Measurements from ENCODE around the gene DENND1B.

The DENND1B gene

DNA sequence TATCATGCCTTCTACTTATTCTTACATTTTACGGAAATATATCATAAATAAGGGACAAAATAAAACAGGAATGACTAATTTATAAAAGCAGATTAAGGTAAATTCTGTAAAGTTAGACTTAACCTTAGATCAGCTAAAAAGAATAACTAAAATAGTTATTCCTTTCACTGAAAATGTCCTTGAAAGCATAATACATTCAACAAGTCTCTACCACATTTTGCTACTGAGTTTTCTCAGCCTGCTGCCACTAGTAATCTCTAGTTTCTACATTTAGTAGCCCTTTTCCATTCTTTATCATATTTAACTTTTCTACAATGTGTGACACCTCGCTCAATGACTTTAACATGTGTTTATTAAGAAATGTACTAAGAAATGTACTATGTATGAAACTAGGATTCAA is 89.0 kb downstream of the DENND1B start:
- Mint-ChIP-seq H3K9me3 (peaks cover 5% of the 10 kb centered on the region), H3K4me1 (peaks cover 34% of the 10 kb centered on the region)

DNA sequence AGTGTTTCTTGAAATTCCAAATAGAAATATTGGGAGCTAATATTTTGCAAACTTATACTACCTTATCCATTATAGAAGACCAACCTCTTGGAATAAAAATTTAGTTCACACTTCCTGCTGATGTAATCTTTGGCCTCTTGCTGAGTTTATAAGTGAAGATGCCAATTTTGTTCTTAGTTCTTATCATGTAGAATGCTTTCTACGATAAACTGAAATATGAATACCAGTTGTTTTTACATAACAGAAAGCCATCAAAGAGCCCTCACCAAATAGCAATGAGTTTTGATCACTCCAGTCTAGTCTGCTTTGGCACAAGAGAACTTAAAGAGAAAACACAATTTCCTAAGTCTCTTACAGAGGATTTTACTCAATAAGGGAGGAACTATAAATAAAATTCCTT is 89.5 kb downstream of the DENND1B start:
- Mint-ChIP-seq H3K4me3 (no peak overlapping the region), H3K27ac (no peak overlapping the region), H3K27me3 (no peaks in the 10 kb centered on the region), H3K36me3 (peaks cover 13% of the 10 kb centered on the region), H3K4me1 (peaks cover 37% of the 10 kb centered on the region), H3K9me3 (peaks cover 5% of the 10 kb centered on the region)

More for the DNA sequence above, 89.0 kb downstream of the DENND1B start:
- Mint-ChIP-seq H3K27ac (no peak overlapping the region), H3K36me3 (peaks cover 13% of the 10 kb centered on the region), H3K4me3 (no peak overlapping the region), H3K27me3 (no peaks in the 10 kb centered on the region)

DNA sequence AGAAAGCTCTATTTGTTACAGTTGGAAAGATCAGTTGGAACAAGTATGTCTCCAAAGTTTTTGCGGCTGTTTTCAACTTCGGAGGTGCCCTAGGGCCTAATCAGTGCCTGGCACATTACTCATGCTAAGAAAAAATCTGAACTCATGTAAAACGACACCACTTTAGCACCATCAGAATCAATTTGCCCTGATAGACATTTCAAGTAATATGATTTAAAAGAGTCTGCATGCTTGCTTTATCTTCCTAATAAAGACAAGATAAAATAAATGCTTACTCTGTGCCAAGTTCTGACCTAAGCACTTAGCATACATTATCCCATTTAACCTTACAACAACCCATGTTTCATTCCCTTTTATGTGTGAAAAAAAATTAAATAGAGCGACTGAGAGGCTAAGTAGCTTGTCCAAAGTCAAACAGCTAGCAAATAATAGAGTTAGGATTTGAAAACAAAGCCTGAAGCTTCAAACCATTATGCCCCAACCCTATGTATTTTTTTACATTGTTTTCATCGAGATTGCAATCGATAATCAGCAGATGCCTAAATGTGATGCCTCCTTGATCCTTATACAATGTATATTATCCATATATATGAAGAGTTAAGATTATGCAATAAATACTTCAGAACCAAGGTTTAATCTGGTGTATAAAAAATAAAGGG is 91.3 kb downstream of the DENND1B start:
- Mint-ChIP-seq H3K4me3 (no peak overlapping the region), H3K36me3 (peaks cover 13% of the 10 kb centered on the region), H3K9me3 (peaks cover 3% of the 10 kb centered on the region), H3K4me1 (peaks cover 37% of the 10 kb centered on the region), H3K27me3 (no peaks in the 10 kb centered on the region), H3K27ac (no peak overlapping the region)

DNA sequence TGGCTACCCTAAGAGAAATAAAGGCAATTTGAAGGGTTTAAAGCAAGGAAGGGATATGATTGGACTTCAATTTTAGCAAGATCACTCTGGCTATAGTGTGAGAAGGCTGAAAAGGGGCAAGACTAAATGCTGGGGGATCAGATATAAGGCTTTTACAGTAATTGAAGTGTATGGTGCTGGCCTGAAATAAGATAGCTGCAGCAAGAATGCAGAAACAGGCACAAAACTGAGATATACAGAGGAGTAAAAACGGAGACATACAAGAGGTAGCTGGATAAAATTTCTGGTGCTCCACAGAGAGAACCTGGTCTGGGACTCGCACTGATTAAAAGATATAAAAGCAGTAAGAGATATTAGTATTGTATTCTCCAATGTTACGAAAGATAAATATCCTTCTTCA is 92.0 kb downstream of the DENND1B start:
- Mint-ChIP-seq H3K4me1 (peaks cover 37% of the 10 kb centered on the region), H3K36me3 (peaks cover 5% of the 10 kb centered on the region), H3K4me3 (no peak overlapping the region), H3K27ac (no peak overlapping the region), H3K27me3 (no peaks in the 10 kb centered on the region), H3K9me3 (no peaks in the 10 kb centered on the region)

DNA sequence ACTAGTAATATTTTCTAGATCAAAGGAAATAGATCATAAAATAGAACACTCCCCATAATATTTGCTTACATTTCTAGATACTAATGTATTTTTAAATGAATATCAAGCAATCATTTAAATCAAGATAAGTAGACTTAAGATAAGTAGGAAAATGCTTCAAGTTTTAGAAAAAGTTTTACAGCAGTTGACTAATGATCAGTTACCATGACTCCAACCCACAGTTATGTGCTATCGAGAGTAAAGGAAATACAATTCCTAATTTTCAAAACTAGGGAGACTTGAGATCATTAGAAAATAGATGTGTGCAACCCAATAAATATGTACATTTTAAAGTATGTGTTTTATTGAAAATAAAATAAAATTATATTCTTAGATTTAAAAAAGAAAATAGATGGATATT is 95.0 kb downstream of the DENND1B start:
- H3K36me3 Mint-ChIP-seq: no peaks in the 10 kb centered on the region
- H3K4me3 Mint-ChIP-seq: no peak overlapping the region
- no peaks in the 10 kb centered on the region for H3K27me3 Mint-ChIP-seq
- no peaks in the 10 kb centered on the region for H3K9me3 Mint-ChIP-seq
- no peak overlapping the region for H3K27ac Mint-ChIP-seq
- H3K4me1 Mint-ChIP-seq: peaks cover 46% of the 10 kb centered on the region

DNA sequence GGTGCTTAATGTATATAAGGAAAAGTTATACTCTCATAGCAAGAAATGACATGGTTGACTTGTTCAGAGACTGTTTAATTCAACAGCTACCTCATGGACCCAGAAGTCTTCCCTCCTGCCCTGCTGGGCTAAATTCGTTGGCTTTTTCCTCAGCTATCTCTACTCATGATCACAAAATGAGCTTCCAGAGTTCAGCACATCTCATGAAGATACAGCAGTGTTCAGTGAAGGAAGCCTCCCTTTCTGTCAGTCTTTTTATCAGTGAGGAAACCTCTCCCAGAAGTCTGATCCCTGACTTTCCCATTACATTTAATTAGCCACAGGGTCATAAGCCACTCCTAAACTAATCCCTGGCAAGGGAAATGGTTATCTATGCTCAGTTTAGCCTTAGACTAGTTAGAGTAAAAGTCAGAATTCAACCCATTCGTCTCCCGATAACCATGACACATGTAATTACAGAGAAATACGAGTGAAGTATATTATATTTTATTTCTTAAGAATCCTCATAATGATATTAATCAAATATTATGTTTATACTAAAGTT is 97.5 kb downstream of the DENND1B start:
- Mint-ChIP-seq H3K4me1 (peaks cover 36% of the 10 kb centered on the region), H3K4me3 (no peak overlapping the region), H3K36me3 (no peaks in the 10 kb centered on the region), H3K9me3 (no peaks in the 10 kb centered on the region), H3K27ac (no peak overlapping the region), H3K27me3 (no peaks in the 10 kb centered on the region)

DNA sequence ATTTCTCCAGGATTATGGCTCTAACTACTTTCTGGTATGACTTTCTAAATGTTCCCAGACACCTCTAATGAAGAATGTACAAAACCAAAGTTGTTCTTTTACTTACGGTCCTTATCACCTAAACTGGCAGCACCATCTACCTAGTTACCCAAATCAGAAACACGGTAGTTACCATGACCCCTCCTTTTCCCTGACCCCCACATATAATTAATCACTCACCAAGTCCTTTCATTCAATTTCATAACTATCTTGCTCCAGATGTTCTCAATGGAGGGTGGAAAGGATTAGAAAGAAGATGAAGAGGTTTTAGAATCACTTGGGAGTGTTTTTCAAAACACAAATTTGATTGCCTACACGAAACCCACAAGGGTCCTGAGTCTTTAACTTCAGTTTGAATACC is 98.0 kb downstream of the DENND1B start:
- Mint-ChIP-seq H3K27me3 (no peaks in the 10 kb centered on the region), H3K4me3 (no peak overlapping the region), H3K4me1 (peaks cover 31% of the 10 kb centered on the region), H3K36me3 (no peaks in the 10 kb centered on the region), H3K27ac (no peak overlapping the region), H3K9me3 (no peaks in the 10 kb centered on the region)

DNA sequence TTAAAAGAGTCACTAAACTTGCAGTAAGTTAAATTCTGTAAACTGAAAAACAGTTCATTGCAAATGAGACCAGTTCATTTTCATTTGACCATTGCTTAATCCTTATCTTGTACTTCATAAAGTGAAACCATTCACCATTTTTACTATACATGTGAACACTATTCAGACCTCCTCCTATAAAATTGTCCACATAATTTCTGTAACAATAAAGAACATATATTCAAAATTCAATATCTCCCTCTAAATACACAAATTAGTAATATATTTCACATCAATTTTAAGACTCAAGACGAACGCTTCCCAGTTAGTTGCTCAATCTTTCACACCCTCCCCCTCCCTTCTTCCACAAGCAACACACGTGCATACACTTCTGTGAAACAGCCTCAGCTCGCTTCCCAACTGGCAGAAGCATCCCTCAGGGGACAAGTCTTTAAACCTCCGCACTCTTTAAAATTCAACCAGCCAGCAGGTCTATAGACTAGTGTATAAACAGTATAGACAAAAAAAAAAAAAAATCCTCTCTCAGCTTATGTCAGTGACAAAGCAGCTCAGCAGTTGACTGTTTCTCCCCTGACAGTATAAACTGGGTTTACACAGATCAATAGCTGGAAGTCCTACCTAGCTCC is 99.6 kb downstream of the DENND1B start:
- no peaks in the 10 kb centered on the region for H3K9me3 Mint-ChIP-seq
- H3K36me3 Mint-ChIP-seq: peaks cover 4% of the 10 kb centered on the region
- H3K4me1 Mint-ChIP-seq: peaks cover 21% of the 10 kb centered on the region
- H3K27ac Mint-ChIP-seq: no peak overlapping the region
- no peaks in the 10 kb centered on the region for H3K27me3 Mint-ChIP-seq
- no peak overlapping the region for H3K4me3 Mint-ChIP-seq

DNA sequence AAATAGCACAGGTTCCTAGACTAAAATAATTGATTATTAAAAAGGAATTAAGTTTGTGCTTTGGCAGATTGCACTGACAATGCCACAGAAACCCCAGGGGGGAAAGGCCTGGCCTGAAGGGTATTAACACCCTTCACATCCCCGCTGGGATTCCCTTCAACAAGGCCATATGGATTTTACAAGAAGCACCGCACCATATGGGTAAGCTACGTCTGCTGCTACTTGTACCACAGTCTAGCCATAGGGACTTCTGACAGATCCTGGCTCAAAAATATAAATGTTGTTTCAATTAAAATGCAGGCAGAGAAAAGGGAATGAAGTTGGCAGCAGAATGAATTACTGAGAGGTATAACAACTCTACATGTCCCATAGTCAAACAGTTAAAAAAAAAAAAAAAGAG is 101.0 kb downstream of the DENND1B start:
- peaks cover 21% of the 10 kb centered on the region for H3K4me1 Mint-ChIP-seq
- H3K36me3 Mint-ChIP-seq: peaks cover 6% of the 10 kb centered on the region
- H3K4me3 Mint-ChIP-seq: no peak overlapping the region
- H3K27ac Mint-ChIP-seq: no peak overlapping the region
- H3K27me3 Mint-ChIP-seq: no peaks in the 10 kb centered on the region
- H3K9me3 Mint-ChIP-seq: no peaks in the 10 kb centered on the region

DNA sequence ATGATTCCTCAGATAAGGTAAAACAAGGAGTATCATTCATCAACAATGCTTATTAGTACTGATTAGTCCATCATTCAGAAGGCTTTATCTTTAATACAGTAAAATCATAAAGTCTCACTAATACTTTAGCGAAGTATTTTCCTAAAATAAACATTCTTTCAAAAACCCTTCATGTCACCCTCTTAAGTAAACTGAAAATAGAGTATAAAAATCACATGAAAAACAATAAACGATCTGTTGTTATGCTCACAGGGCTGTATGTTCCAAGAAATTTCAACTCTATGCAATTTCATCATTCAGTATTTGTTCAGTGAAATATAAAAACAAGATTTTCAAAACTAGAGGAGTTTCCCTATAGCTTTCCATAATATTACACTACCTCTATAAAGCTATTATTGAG is 102.0 kb downstream of the DENND1B start:
- H3K27me3 Mint-ChIP-seq: no peaks in the 10 kb centered on the region
- no peaks in the 10 kb centered on the region for H3K9me3 Mint-ChIP-seq
- H3K4me1 Mint-ChIP-seq: peaks cover 21% of the 10 kb centered on the region
- peaks cover 6% of the 10 kb centered on the region for H3K36me3 Mint-ChIP-seq
- no peak overlapping the region for H3K27ac Mint-ChIP-seq
- no peak overlapping the region for H3K4me3 Mint-ChIP-seq

DNA sequence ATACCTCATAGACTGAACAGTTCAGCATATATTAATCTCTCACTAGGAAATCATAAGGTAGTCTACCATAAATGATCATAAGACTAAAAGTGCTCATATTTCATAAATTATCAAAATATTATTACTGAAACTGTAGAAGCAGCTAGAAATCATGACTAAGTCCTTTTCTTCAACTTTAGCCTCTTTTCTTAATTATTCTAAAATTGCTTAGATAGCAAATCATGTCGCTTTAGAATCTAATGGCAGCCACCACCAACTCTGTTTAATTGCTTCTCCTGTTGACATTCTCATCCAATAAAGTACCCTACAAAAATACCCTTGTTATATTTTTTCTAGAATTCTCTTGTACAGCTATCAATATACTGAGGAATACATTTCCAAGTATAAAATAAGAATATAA is 102.9 kb downstream of the DENND1B start:
- no peak overlapping the region for H3K27ac Mint-ChIP-seq
- no peak overlapping the region for H3K4me3 Mint-ChIP-seq
- H3K9me3 Mint-ChIP-seq: no peaks in the 10 kb centered on the region
- H3K36me3 Mint-ChIP-seq: peaks cover 6% of the 10 kb centered on the region
- H3K27me3 Mint-ChIP-seq: no peaks in the 10 kb centered on the region
- peaks cover 15% of the 10 kb centered on the region for H3K4me1 Mint-ChIP-seq

DNA sequence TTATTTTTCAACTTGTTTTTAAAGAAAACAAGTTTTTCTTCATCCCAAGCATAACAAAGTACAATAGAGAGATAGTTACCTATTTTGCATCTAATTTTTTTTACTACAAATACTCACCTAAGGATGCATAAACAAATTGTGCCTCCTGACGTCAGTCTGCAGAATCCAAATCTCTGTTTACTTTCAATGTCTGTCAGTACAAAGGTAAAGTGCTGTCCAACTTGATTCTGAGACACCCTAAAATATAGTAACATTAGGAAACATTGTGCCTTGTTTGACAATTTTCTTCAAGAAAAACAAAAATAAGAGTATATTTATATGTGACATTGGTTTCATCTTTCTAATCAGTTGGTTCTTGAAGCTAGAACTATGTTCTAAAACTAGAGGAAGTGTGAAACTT is 103.4 kb downstream of the DENND1B start:
- Mint-ChIP-seq H3K4me3 (no peak overlapping the region), H3K9me3 (no peaks in the 10 kb centered on the region), H3K27me3 (no peaks in the 10 kb centered on the region)

DNA sequence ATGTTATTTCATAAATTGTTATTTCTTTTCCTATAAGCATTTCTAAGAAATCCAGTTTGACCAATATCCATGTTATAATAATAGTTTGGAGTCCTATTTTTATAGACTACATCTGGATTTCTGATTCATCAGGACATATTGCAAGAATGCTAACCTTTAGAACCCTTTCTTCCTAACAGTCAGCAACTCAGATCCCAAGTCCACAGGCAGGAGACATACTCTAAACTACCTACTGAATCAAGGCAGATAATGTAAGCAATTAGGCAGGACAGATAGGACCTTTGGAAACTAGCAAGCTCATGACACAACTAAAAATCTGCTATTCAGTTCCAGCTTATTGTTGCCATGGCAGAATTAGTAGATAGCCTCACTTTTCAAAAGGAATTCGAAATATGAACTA is 104.1 kb downstream of the DENND1B start:
- H3K36me3 Mint-ChIP-seq: peaks cover 6% of the 10 kb centered on the region
- H3K27ac Mint-ChIP-seq: no peak overlapping the region
- peaks cover 7% of the 10 kb centered on the region for H3K4me1 Mint-ChIP-seq
- no peak overlapping the region for H3K4me3 Mint-ChIP-seq
- no peaks in the 10 kb centered on the region for H3K9me3 Mint-ChIP-seq
- no peaks in the 10 kb centered on the region for H3K27me3 Mint-ChIP-seq

More for the DNA sequence above, 103.4 kb downstream of the DENND1B start:
- peaks cover 6% of the 10 kb centered on the region for H3K36me3 Mint-ChIP-seq
- H3K27ac Mint-ChIP-seq: no peak overlapping the region
- peaks cover 11% of the 10 kb centered on the region for H3K4me1 Mint-ChIP-seq

DNA sequence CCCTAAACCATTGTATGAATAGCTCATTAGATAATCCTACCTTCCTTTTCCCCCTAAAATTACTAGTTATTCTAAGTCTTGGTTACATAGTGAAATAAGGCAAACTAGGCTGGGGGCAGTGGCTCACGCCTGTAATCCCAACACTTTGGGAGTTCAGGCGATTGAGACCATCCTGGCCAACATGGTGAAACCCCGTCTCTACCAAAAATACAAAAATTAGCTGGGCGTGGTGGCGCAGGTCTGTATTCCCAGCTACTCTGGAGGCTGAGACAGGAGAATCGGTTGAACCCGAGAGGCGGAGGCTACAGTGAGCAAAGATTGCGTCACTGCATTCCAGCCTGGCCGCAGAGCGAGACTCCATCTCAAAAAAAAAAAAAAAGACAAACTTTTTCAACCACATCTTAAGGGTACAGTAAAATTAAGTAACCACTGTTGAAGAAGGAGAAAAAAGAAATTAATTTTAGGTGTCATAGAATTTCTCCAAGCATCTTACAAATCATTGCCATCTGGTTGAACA is 108.5 kb downstream of the DENND1B start:
- Mint-ChIP-seq H3K4me3 (no peak overlapping the region), H3K9me3 (no peaks in the 10 kb centered on the region), H3K36me3 (peaks cover 9% of the 10 kb centered on the region), H3K4me1 (peaks cover 12% of the 10 kb centered on the region), H3K27ac (no peak overlapping the region), H3K27me3 (no peaks in the 10 kb centered on the region)

DNA sequence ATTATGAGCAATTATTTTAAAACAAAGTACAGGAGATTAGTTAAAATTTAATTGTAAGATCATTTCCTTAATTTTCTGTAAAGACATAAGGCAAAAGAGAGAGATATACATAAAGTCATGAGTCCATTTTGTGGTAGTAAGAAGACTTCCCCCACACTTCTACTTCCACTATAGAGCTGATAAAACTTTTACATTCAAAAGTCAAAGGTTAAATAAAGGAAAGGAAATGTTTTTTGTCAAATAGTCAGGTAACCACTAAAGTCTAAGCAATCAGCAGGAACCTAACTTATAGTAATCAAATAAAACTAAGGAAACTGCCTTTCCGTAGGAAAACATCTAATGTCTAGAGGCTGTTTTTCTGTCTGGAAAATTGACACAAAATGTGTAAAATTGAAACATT is 110.9 kb downstream of the DENND1B start:
- H3K9me3 Mint-ChIP-seq: no peaks in the 10 kb centered on the region
- peaks cover 23% of the 10 kb centered on the region for H3K4me1 Mint-ChIP-seq
- H3K27me3 Mint-ChIP-seq: no peaks in the 10 kb centered on the region
- H3K36me3 Mint-ChIP-seq: peaks cover 3% of the 10 kb centered on the region
- no peak overlapping the region for H3K27ac Mint-ChIP-seq
- H3K4me3 Mint-ChIP-seq: no peak overlapping the region

DNA sequence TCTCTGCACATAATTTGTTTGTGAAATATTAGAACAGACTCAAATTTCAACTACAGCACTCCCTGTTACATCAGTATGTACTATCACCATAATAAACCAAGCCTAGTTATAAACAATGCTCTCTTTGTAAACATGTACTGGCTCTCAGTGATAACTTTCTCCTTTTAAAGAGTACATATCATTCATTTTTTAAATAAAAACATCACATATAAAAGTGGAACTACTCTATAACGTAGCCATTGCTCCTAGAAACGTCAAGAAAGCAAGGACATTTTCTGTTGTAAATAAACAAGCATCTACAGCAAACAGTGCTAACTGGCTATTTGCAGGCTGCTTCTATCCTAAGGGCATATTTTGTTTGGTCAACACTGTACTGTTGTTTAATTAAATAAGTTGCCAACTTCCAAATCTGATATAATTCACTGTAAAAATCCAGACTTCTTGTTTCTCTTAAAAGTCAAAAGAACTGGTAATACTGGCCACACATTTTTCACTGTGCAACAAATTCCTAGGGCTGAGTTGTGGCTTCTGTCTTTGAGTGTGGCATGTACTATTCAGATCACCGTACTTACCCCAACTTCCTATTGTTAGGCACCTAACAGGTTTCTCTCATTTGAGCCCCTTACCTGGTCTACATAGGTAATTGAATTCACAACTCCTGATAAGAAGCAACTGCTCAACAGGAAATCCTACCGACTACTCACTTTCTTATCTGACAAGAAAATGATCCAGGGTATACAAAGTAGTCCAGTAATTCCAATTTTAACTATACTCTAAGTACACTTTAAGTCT is 111.9 kb downstream of the DENND1B start:
- Mint-ChIP-seq H3K9me3 (no peaks in the 10 kb centered on the region), H3K4me3 (no peak overlapping the region), H3K27ac (no peak overlapping the region), H3K27me3 (no peaks in the 10 kb centered on the region), H3K4me1 (peaks cover 25% of the 10 kb centered on the region), H3K36me3 (peaks cover 3% of the 10 kb centered on the region)

Data from activated naive CD4-positive, alpha-beta T cell treated with anti-CD3 and anti-CD28 coated beads, Interleukin-2, amount 50 U/mL, for 24 hours (primary cell).